Mammary epithelial cell (primary cell): ENCODE results near the gene MTURN.

Experiments used
- CTCF ChIP-seq, 2 donors: IDR thresholded peaks in 1 of 2; conservative IDR thresholded peaks in 1 of 2; 2 replicates each; pipeline ENCODE4 v1.5.1; 2011 to 2012; ENCODE audit warnings: inconsistent platforms in 2 of 2, low read length in 2 of 2, mild to moderate bottlenecking in 2 of 2, control low read depth in 1 of 2, low read depth in 1 of 2; ENCODE audit not compliant: insufficient read depth in 1 of 2; ENCODE audit errors: extremely low read depth in 1 of 2
- EZH2 ChIP-seq: IDR thresholded peaks from 2 replicates; pipeline ENCODE4 v1.6.1; 2012; ENCODE audit warnings: low read length, inconsistent platforms, borderline replicate concordance

DNA sequence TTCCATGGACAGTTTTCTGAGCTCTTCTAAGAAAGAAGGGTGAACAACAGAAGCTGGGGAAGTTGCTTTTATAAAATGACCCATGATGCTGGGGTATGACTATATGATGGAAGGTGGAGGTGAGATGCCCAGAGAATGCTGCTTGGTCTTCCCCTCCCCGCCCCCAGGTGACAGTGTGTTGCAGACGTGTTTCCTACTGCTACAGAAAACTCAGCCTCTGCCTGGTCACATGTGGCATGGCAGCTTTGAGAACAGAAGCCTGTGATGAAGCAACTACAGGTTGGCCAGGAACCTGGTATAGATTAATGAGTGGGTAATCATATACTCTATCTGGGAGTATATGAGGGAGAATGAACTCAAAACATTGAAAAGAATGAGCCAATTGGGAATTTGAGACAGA is 67.1 kb downstream of the MTURN start:
- TF ChIP-seq CTCF (conservative IDR thresholded peaks at IDR 0.05 in 1 of 2, IDR thresholded peaks at IDR 0.05 in 1 of 2; ENCODE audit: extremely low read depth in 1 of 2, insufficient read depth in 1 of 2, low read depth in 1 of 2, low read length in 2 of 2) (no peak), EZH2 (no peak)
